Transverse colon (tissue), 4 donors: Measurements from ENCODE around the gene ACR. TPM values are rescaled to one million over a fixed set of nuclear protein-coding genes. Genes with fewer than 3 reads are reported as not detected.

Source experiments
- DNase-seq: peaks from one replicate; pipeline ENCODE4 v3.0.0-alpha.2; 2019
- H3K27ac ChIP-seq, 4 donors: fragments of 200-600 bp; sonication (generic); 2 replicates each; pipeline ENCODE4 v1.5.1; 2016 to 2018; ENCODE audit warnings: inconsistent platforms in 4 of 4
- H3K27me3 ChIP-seq: fragments of 200-600 bp; sonication (generic); 2 replicates; pipeline ENCODE4 v1.5.1; 2017; ENCODE audit warnings: inconsistent platforms
- H3K36me3 ChIP-seq, 4 donors: fragments of 200-600 bp; sonication (generic); 2 replicates each; pipeline ENCODE4 v1.5.1; 2017 to 2019; ENCODE audit warnings: inconsistent platforms in 4 of 4
- H3K4me1 ChIP-seq, 4 donors: fragments of 200-600 bp; sonication (generic); 2 replicates each; pipeline ENCODE4 v1.5.1; 2017 to 2020; ENCODE audit warnings: inconsistent platforms in 4 of 4
- H3K4me3 ChIP-seq, 4 donors: fragments of 200-600 bp; sonication (generic); 1 replicate in 1 of 4; 2 replicates in 3 of 4; pipeline versions ENCODE4 v1.5.1 to v1.6.1; 2017 to 2019; ENCODE audit warnings: inconsistent platforms in 4 of 4
- H3K9me3 ChIP-seq, 2 donors: fragments of 200-600 bp; sonication (generic); 2 replicates each; pipeline ENCODE4 v1.5.1; 2017 to 2019; ENCODE audit warnings: inconsistent platforms in 2 of 2
- CTCF ChIP-seq, 5 experiments: fragments of 200-600 bp in 3 of 5; fragments of 450-650 bp in 2 of 5; sonication (generic) in 3 of 5; IDR thresholded peaks; 1 replicate in 2 of 5; 2 replicates in 3 of 5; pipeline ENCODE4 v1.5.1; 2016 to 2017; ENCODE audit warnings: antibody characterized with exemption in 5 of 5, inconsistent platforms in 3 of 5, mild to moderate bottlenecking in 2 of 5, moderate library complexity in 1 of 5
- EP300 ChIP-seq: sonication (generic); formaldehyde crosslinking; IDR thresholded peaks from one replicate; pipeline ENCODE4 v1.6.1; 2017; ENCODE audit warnings: antibody characterized with exemption, low read depth
- POLR2A ChIP-seq: fragments of 450-650 bp; IDR thresholded peaks from one replicate; pipeline ENCODE4 v1.6.1; 2016; ENCODE audit warnings: antibody characterized with exemption, mild to moderate bottlenecking, moderate library complexity
- POLR2AphosphoS5 ChIP-seq, 3 donors: sonication (generic); formaldehyde crosslinking; IDR thresholded peaks; one replicate each; pipeline ENCODE4 v1.6.1; 2016; ENCODE audit warnings: antibody characterized with exemption in 3 of 3
- WGBS, 2 donors: methylation state at CpG; one replicate each; pipeline ENCODE4 v1.1.5; 2018; ENCODE audit warnings: low coverage in 1 of 2; 5-methylcytosine and 5-hydroxymethylcytosine counted together
- in situ Hi-C, 4 donors: fragments of 200-750 bp; cut with MboI; loops; one replicate each; pipeline versions ENCODE4 v1.15.0 to v1.15.1; 2017; ENCODE audit warnings: low sequenced_read_pairs in 3 of 4, low pct_ligation_motif_present in 1 of 4, low pct_unique_long_range_greater_than_20kb in 1 of 4
- intact Hi-C: fragments of 100-400 bp; cut with DNase I; formaldehyde crosslinking; loops from one replicate; pipeline ENCODE4 v1.15.1; 2023; ENCODE audit warnings: low total_unique reads
- total RNA-seq, 4 donors: library from RNA; depleted of rRNA; stranded (reverse); fragments of >200 nt; gene quantifications; one replicate each; pipeline ENCODE4 v1.1.0, GENCODE V29; 2016

ACR gene
- total RNA-seq, 4 donors from 2014 or later, result not detected

- Histone ChIP-seq H3K27ac (no peak overlapping the region), H3K4me3 (no peak overlapping the region), H3K4me1 (peaks cover 0 to 12% (median 8%) of the 10 kb centered on the region in 4 donors), H3K36me3 (no peaks in the 10 kb centered on the region), H3K9me3 (no peaks in the 10 kb centered on the region), H3K27me3 (peaks cover 4% of the 10 kb centered on the region)
- intact Hi-C loops, result no loop called here
- 49 to 70% methylated on average over 2 to 3 of the region's 3 CpGs for WGBS, 2 donors
- in situ Hi-C loops, result no loop called here
- DNase-seq, result no peak
- TF ChIP-seq POLR2AphosphoS5 (IDR thresholded peaks at IDR 0.05), result no peak
- no peak for TF ChIP-seq EP300
- TF ChIP-seq CTCF (IDR thresholded peaks at IDR 0.05), result no peak
- TF ChIP-seq POLR2A, result no peak
Observed at GRCh38 chr22:50694099-50694605, 43.9 kb upstream of the ACR start.

GRCh38 chr22:50694766-50695420 is 43.1 kb upstream of the ACR start:
- H3K27ac ChIP-seq, result no peak overlapping the region
- H3K9me3 ChIP-seq, result no peaks in the 10 kb centered on the region
- no peak for TF ChIP-seq POLR2A
- TF ChIP-seq CTCF (IDR thresholded peaks at IDR 0.05), result no peak
- TF ChIP-seq EP300, result no peak
- TF ChIP-seq POLR2AphosphoS5 (IDR thresholded peaks at IDR 0.05), result no peak
- peaks cover 0 to 12% (median 8%) of the 10 kb centered on the region in 4 donors for H3K4me1 ChIP-seq
- H3K27me3 ChIP-seq, result peaks cover 4% of the 10 kb centered on the region
- no peak overlapping the region for H3K4me3 ChIP-seq
- no peaks in the 10 kb centered on the region for H3K36me3 ChIP-seq
- in situ Hi-C loops, result no loop called here
- WGBS, 2 donors, result 95 to 97% methylated on average over 6 to 18 of the region's 18 CpGs
- DNase-seq, result no peak
- intact Hi-C loops, result no loop called here

GRCh38 chr22:50695421-50696250 is 42.4 kb upstream of the ACR start:
- Histone ChIP-seq H3K4me1 (peaks cover 0 to 12% (median 8%) of the 10 kb centered on the region in 4 donors), H3K4me3 (no peak overlapping the region), H3K9me3 (no peaks in the 10 kb centered on the region), H3K27ac (no peak overlapping the region), H3K36me3 (no peaks in the 10 kb centered on the region), H3K27me3 (peaks cover 4% of the 10 kb centered on the region)
- WGBS, 2 donors, result 68 to 90% methylated on average over 2 to 15 of the region's 18 CpGs
- intact Hi-C loops (no loop called here), in situ Hi-C loops (no loop called here)
- no peak for DNase-seq
- TF ChIP-seq POLR2A, result no peak
- TF ChIP-seq CTCF (IDR thresholded peaks at IDR 0.05), result no peak
- no peak for TF ChIP-seq POLR2AphosphoS5 (IDR thresholded peaks at IDR 0.05)
- no peak for TF ChIP-seq EP300

- no peak overlapping the region for H3K27ac ChIP-seq
- TF ChIP-seq POLR2AphosphoS5 (IDR thresholded peaks at IDR 0.05), result no peak
- no peak for TF ChIP-seq CTCF (IDR thresholded peaks at IDR 0.05)
- TF ChIP-seq POLR2A, result no peak
- TF ChIP-seq EP300, result no peak
- peaks cover 0 to 12% (median 8%) of the 10 kb centered on the region in 4 donors for H3K4me1 ChIP-seq
- no peak overlapping the region for H3K4me3 ChIP-seq
- intact Hi-C loops, result no loop called here
- in situ Hi-C loops, result no loop called here
- no peak for DNase-seq
- peaks cover 4% of the 10 kb centered on the region for H3K27me3 ChIP-seq
- H3K36me3 ChIP-seq, result no peaks in the 10 kb centered on the region
- H3K9me3 ChIP-seq, result no peaks in the 10 kb centered on the region
- 77% methylated on average over 13 of the region's 21 CpGs; no CpG with 5 or more reads in 1 of the 2 donors for WGBS, 2 donors
Observed at GRCh38 chr22:50696251-50696798, 41.7 kb upstream of the ACR start.
